ENCODE data around the gene NOX5. TPM values are rescaled to one million over a fixed set of nuclear protein-coding genes. Genes with fewer than 3 reads are reported as not detected.

The NOX5 gene
- total and polyA plus RNA-seq, 2 donors (not counting 1 experiment from before 2014, with no cell fraction given), result 0.25 to 0.33 TPM

GRCh38 chr15:68986322-68986721, 28.2 kb upstream of the NOX5 start:
- DNase-seq (ENCODE audit: low read depth in 2 of 2), result no peak
- H3K9me3 ChIP-seq (ENCODE audit: control insufficient read depth, insufficient read depth, low read depth, low read length), result no peaks in the 10 kb centered on the region
- H2AFZ ChIP-seq (ENCODE audit: low read length), result no peak overlapping the region
- H3K27me3 ChIP-seq (ENCODE audit: control insufficient read depth, insufficient read depth, low read length), result peaks cover 2% of the 10 kb centered on the region
- H3K36me3 ChIP-seq (ENCODE audit: control insufficient read depth, insufficient read depth, low read length), result no peaks in the 10 kb centered on the region
- H3K9ac ChIP-seq (ENCODE audit: insufficient read depth, low read length), result no peak overlapping the region
- TF ChIP-seq CTCF (conservative IDR thresholded peaks at IDR 0.05 in 1 of 2, IDR thresholded peaks at IDR 0.05 in 1 of 2; ENCODE audit: low read depth in 1 of 2, low read length in 2 of 2) (no peak), EZH2 (IDR thresholded peaks at IDR 0.05; ENCODE audit: low read length, missing control alignments) (no peak)
- no peaks in the 10 kb centered on the region for H3K79me2 ChIP-seq (ENCODE audit: control insufficient read depth, insufficient read depth, low read length)
- H3K4me1 ChIP-seq (ENCODE audit: control insufficient read depth, extremely low read depth, insufficient read depth, low read length), result no peaks in the 10 kb centered on the region
- H3K4me3 ChIP-seq (replicated peaks in 1 of 4; ENCODE audit: control extremely low read depth in 1 of 4, insufficient read depth in 1 of 4, low read depth in 3 of 4, low read length in 4 of 4), result no peak overlapping the region
- no peak overlapping the region for H3K27ac ChIP-seq (ENCODE audit: insufficient read depth, low read length)
- no peaks in the 10 kb centered on the region for H4K20me1 ChIP-seq (ENCODE audit: control insufficient read depth, extremely low read depth, insufficient read depth, low read length)
- no peak overlapping the region for H3K4me2 ChIP-seq (ENCODE audit: extremely low read depth, insufficient read depth, low read length)

GRCh38 chr15:68987120-68987519, 27.4 kb upstream of the NOX5 start:
- Histone ChIP-seq H3K9me3 (ENCODE audit: control insufficient read depth, insufficient read depth, low read depth, low read length) (no peaks in the 10 kb centered on the region), H3K27me3 (ENCODE audit: control insufficient read depth, insufficient read depth, low read length) (peaks cover 2% of the 10 kb centered on the region), H3K9ac (ENCODE audit: insufficient read depth, low read length) (no peak overlapping the region), H2AFZ (ENCODE audit: low read length) (no peak overlapping the region), H3K36me3 (ENCODE audit: control insufficient read depth, insufficient read depth, low read length) (no peaks in the 10 kb centered on the region), H3K4me3 (replicated peaks in 1 of 4; ENCODE audit: control extremely low read depth in 1 of 4, insufficient read depth in 1 of 4, low read depth in 3 of 4, low read length in 4 of 4) (no peak overlapping the region), H3K4me2 (ENCODE audit: extremely low read depth, insufficient read depth, low read length) (no peak overlapping the region), H4K20me1 (ENCODE audit: control insufficient read depth, extremely low read depth, insufficient read depth, low read length) (no peaks in the 10 kb centered on the region), H3K27ac (ENCODE audit: insufficient read depth, low read length) (no peak overlapping the region), H3K4me1 (ENCODE audit: control insufficient read depth, extremely low read depth, insufficient read depth, low read length) (no peaks in the 10 kb centered on the region), H3K79me2 (ENCODE audit: control insufficient read depth, insufficient read depth, low read length) (no peaks in the 10 kb centered on the region)
- DNase-seq (ENCODE audit: low read depth in 2 of 2), result no peak
- TF ChIP-seq CTCF (conservative IDR thresholded peaks at IDR 0.05 in 1 of 2, IDR thresholded peaks at IDR 0.05 in 1 of 2; ENCODE audit: low read depth in 1 of 2, low read length in 2 of 2) (no peak), EZH2 (IDR thresholded peaks at IDR 0.05; ENCODE audit: low read length, missing control alignments) (no peak)

- TF ChIP-seq EZH2 (IDR thresholded peaks at IDR 0.05; ENCODE audit: low read length, missing control alignments) (no peak), CTCF (conservative IDR thresholded peaks at IDR 0.05 in 1 of 2, IDR thresholded peaks at IDR 0.05 in 1 of 2; ENCODE audit: low read depth in 1 of 2, low read length in 2 of 2) (no peak)
- H3K79me2 ChIP-seq (ENCODE audit: control insufficient read depth, insufficient read depth, low read length), result no peaks in the 10 kb centered on the region
- H3K4me1 ChIP-seq (ENCODE audit: control insufficient read depth, extremely low read depth, insufficient read depth, low read length), result no peaks in the 10 kb centered on the region
- no peak overlapping the region for H2AFZ ChIP-seq (ENCODE audit: low read length)
- no peak overlapping the region for H3K4me3 ChIP-seq (replicated peaks in 1 of 4; ENCODE audit: control extremely low read depth in 1 of 4, insufficient read depth in 1 of 4, low read depth in 3 of 4, low read length in 4 of 4)
- H4K20me1 ChIP-seq (ENCODE audit: control insufficient read depth, extremely low read depth, insufficient read depth, low read length), result no peaks in the 10 kb centered on the region
- H3K27ac ChIP-seq (ENCODE audit: insufficient read depth, low read length), result no peak overlapping the region
- no peak overlapping the region for H3K9ac ChIP-seq (ENCODE audit: insufficient read depth, low read length)
- H3K27me3 ChIP-seq (ENCODE audit: control insufficient read depth, insufficient read depth, low read length), result peaks cover 2% of the 10 kb centered on the region
- H3K36me3 ChIP-seq (ENCODE audit: control insufficient read depth, insufficient read depth, low read length), result no peaks in the 10 kb centered on the region
- no peaks in the 10 kb centered on the region for H3K9me3 ChIP-seq (ENCODE audit: control insufficient read depth, insufficient read depth, low read depth, low read length)
- DNase-seq (ENCODE audit: low read depth in 2 of 2), result no peak
- no peak overlapping the region for H3K4me2 ChIP-seq (ENCODE audit: extremely low read depth, insufficient read depth, low read length)
These were observed 26.8 kb upstream of the NOX5 start for GRCh38 chr15:68987676-68988075.
